Cardiac muscle cell (in vitro differentiated cells and primary cell): Measurements from ENCODE around the gene FCER1G. TPM values are rescaled to one million over a fixed set of nuclear protein-coding genes. Genes with fewer than 3 reads are reported as not detected.
"Not testable (repeated sequence)": the region's sequence is repeated elsewhere in the genome, so short reads cannot be mapped to it uniquely, and the experiment has no call there.

ENCODE experiments used
- DNase-seq, 2 donors: peaks; one replicate each; pipeline versions ENCODE4 v3.0.0 to v3.0.0-alpha.2; 2010 to 2017; ENCODE audit warnings: low read depth in 1 of 2, low spot score in 1 of 2
- H3K27ac ChIP-seq: fragments of 200-600 bp; sonication (generic); 2 replicates; pipeline ENCODE4 v1.5.1; 2016
- H3K27me3 ChIP-seq: fragments of 200-600 bp; sonication (generic); 2 replicates; pipeline ENCODE4 v1.6.0; 2016; ENCODE audit warnings: control low read depth
- H3K36me3 ChIP-seq: fragments of 200-600 bp; sonication (generic); 2 replicates; pipeline ENCODE4 v1.5.1; 2016; ENCODE audit warnings: control low read depth
- H3K4me1 ChIP-seq: fragments of 200-600 bp; sonication (generic); 2 replicates; pipeline ENCODE4 v1.8.1; 2017; ENCODE audit warnings: low read depth, mild to moderate bottlenecking, mixed run types
- H3K4me3 ChIP-seq: fragments of 200-600 bp; sonication (generic); 2 replicates; pipeline ENCODE4 v1.5.1; 2016; ENCODE audit warnings: mild to moderate bottlenecking
- H3K9me3 ChIP-seq: fragments of 200-600 bp; sonication (generic); 2 replicates; pipeline ENCODE4 v1.5.1; 2017; ENCODE audit warnings: low read depth, mild to moderate bottlenecking, control low read depth
- polyA plus RNA-seq: library from polyadenylated mRNA; unstranded; fragments of >200 nt; fragmentation: Nextera tagmentation; extraction: Ambion mirVana; gene quantifications from 2 replicates; pipeline ENCODE4 v1.2.1, GENCODE V29; 2016
- total RNA-seq: library from RNA; depleted of rRNA; stranded (reverse); fragments of >200 nt; gene quantifications from 2 replicates; pipeline ENCODE4 v1.2.3, GENCODE V29; 2016
- TF ChIP-seq, protein P1 (sequence below): IDR thresholded peaks from 2 replicates; pipeline ENCODE4 v1.5.1; 2012; ENCODE audit warnings: low read depth, mild to moderate bottlenecking, low read length

FCER1G gene
- total and polyA plus RNA-seq, 2 experiments from 2014 or later, result 0.50 TPM; not detected in 1

DNA sequence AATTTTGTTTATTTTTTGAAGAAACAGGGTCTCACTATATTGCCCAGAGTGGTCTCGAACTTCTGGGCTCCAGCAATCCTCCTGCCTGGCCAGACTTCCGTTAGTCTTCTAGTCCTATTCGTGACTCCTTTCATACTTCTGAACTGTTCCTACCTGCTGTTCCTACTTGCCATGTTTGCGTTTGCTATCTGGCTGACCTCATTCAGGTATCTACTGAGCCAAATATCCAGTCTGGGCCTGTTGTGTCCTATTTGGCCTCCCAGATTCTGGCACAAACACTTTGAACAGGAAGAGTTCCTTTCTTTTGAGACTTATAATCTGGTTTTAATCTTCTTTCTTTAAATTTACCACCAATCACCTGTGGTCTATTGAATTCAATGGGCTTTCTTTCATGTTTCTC is 29.8 kb downstream of the FCER1G start:
- no peaks in the 10 kb centered on the region for H3K4me1 ChIP-seq
- H3K27me3 ChIP-seq, result no peaks in the 10 kb centered on the region
- H3K27ac ChIP-seq, result no peak overlapping the region
- H3K36me3 ChIP-seq, result no peaks in the 10 kb centered on the region
- TF ChIP-seq, protein P1, sequence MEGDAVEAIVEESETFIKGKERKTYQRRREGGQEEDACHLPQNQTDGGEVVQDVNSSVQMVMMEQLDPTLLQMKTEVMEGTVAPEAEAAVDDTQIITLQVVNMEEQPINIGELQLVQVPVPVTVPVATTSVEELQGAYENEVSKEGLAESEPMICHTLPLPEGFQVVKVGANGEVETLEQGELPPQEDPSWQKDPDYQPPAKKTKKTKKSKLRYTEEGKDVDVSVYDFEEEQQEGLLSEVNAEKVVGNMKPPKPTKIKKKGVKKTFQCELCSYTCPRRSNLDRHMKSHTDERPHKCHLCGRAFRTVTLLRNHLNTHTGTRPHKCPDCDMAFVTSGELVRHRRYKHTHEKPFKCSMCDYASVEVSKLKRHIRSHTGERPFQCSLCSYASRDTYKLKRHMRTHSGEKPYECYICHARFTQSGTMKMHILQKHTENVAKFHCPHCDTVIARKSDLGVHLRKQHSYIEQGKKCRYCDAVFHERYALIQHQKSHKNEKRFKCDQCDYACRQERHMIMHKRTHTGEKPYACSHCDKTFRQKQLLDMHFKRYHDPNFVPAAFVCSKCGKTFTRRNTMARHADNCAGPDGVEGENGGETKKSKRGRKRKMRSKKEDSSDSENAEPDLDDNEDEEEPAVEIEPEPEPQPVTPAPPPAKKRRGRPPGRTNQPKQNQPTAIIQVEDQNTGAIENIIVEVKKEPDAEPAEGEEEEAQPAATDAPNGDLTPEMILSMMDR, result no peak
- DNase-seq, result no peak
- H3K9me3 ChIP-seq, result no peaks in the 10 kb centered on the region
- no peak overlapping the region for H3K4me3 ChIP-seq

DNA sequence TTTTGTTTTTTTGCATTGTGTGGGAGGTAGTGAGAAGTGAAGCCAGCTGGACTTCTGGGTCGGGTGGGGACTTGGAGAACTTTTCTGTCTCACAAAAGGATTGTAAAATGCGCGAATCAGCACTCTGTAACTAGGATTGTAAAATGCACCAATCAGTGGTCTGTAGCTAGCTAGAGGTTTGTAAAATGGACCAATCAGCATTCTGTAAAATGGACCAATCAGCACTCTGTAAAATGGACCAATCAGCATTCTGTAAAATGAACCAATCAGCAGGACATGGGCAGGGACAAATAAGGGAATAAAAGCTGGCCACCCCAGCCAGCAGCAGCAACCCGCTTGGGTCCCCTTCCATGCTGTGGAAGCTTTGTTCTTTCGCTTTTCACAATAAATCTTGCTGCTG is 35.0 kb downstream of the FCER1G start:
- not testable (repeated sequence) for H3K27me3 ChIP-seq, H3K27ac ChIP-seq, H3K4me3 ChIP-seq, H3K36me3 ChIP-seq, H3K9me3 ChIP-seq, DNase-seq, H3K4me1 ChIP-seq

DNA sequence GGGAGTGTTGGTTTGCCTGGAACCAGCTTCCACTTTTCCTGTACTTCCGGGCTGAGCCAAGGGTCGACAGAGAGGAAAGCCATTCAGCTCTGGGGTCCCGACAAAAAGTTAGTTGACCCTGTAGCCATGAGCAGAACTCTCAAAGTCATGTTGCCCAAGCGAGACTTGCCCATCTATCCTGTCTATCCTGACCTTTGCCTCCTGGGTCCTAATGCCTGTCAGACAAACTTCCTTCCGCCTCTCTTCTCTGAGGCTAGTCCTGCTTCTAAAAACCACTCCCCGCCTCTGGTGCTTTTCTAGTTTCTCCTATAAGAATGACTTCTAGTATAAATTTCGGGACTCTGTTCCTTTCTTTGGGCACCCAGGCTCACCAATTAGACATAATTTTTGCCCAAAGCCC is 35.7 kb downstream of the FCER1G start:
- H3K9me3 ChIP-seq, result no peaks in the 10 kb centered on the region

DNA sequence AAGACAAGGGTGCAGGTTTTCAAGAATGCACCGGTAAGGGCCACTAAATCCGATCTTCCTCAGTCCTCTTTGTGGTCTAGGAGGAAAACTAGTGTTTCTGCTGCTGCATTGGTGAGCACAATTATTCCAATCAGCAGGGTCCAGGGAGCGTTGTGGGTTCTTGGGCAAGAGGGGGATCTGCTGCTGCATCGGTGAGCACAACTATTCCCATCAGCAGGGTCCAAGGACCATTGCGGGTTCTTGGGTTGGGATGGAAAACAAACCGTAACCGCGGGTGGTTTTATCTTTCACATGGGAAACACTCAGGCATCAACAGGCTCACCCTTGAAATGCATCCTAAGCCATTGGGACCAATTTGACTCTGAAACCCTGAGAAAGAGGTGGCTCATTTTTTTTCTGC is 36.5 kb downstream of the FCER1G start:
- no peak overlapping the region for H3K27ac ChIP-seq
- no peaks in the 10 kb centered on the region for H3K36me3 ChIP-seq
- H3K4me3 ChIP-seq, result no peak overlapping the region
- DNase-seq, result no peak
- no peaks in the 10 kb centered on the region for H3K9me3 ChIP-seq
- H3K4me1 ChIP-seq, result no peaks in the 10 kb centered on the region
- TF ChIP-seq, protein P1, result no peak
- H3K27me3 ChIP-seq, result no peaks in the 10 kb centered on the region

More for the DNA sequence above, 35.7 kb downstream of the FCER1G start:
- Histone ChIP-seq H3K4me3 (no peak overlapping the region), H3K27me3 (no peaks in the 10 kb centered on the region), H3K4me1 (no peaks in the 10 kb centered on the region), H3K27ac (no peak overlapping the region), H3K36me3 (no peaks in the 10 kb centered on the region)
- DNase-seq, result no peak
- TF ChIP-seq, protein P1, result no peak

DNA sequence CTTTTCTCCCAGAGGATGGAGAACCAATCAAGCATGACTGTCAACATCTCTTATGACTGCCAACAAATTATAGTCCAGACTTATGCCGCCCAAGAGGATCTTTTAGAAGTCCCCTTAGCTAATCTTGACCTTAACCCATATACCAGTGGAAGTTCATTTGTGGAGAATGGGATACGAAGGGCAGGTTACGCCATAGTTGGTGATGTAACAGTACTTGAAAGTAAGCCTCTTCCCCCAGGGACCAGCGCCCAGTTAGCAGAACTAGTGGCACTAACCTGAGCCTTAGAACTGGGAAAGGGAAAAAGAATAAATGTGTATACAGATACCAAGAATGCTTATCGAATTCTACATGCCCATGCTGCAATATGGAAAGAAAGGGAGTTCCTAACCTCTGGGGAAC is 40.2 kb downstream of the FCER1G start:
- not testable (repeated sequence) for H3K36me3 ChIP-seq, DNase-seq, H3K9me3 ChIP-seq, H3K4me1 ChIP-seq, H3K4me3 ChIP-seq, H3K27ac ChIP-seq
- H3K27me3 ChIP-seq, result peaks cover 23% of the 10 kb centered on the region

DNA sequence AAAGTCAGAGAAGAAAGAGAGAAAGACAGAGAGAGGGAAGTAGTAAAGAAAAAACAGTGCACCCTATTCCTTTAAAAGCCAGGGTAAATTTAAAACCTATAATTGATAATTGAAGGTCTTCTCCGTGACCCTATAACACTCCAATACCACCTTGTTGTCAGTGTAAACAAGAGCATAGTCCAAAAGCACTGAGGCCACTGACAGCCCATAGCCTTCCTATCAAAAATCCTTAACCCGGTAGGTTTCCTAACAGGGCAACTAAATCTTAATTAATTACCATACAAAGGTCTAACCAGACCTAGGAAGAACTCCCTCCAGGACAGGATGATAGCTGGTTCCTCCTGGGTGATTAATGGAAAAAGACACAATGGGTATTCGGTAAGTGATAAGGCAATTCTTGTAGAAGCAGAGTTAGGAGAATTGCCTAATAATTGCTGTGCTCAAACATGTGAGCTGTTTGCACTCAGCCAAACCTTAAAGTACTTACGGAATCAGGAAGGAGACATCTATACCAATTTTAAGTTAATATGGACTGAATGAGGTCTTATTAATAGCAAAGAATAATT is 40.9 kb downstream of the FCER1G start:
- not testable (repeated sequence) for H3K9me3 ChIP-seq, H3K4me1 ChIP-seq, H3K36me3 ChIP-seq, H3K27ac ChIP-seq, H3K4me3 ChIP-seq, DNase-seq
- peaks cover 30% of the 10 kb centered on the region for H3K27me3 ChIP-seq

DNA sequence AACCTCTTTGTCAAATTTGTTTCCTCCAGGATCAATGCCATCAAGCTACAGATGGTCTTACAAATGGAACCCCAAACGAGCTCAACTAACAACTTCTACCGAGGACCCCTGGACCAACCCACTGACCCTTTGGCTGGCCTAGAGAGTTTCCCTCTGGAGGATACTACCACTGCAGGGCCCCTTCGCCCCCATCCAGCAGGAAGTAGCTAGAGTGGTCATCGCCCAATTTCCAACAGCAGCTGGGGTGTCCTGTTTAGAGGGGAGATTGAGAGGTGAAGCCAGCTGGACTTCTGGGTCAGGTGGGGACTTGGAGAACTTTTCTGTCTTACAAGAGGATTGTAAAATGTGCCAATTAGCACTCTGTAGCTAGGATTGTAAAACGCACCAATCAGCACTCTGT is 42.0 kb downstream of the FCER1G start:
- not testable (repeated sequence) for H3K9me3 ChIP-seq, H3K36me3 ChIP-seq, H3K4me3 ChIP-seq, H3K27ac ChIP-seq, DNase-seq, H3K4me1 ChIP-seq
- H3K27me3 ChIP-seq, result peaks cover 40% of the 10 kb centered on the region
